GM23338 (cell line): ENCODE measurements around the gene MIB2. TPM values are rescaled to one million over a fixed set of nuclear protein-coding genes. Genes with fewer than 3 reads are reported as not detected.

ENCODE experiments used
- ATAC-seq: fragments of 200-7000 bp; cut with Tn5 transposase; 3 replicates; pipeline ENCODE4 v1.9.1; 2020
- DNase-seq: peaks from one replicate; pipeline ENCODE4 v3.0.0-alpha.2; 2015; ENCODE audit warnings: low spot score
- H2AFZ ChIP-seq: fragments of 200-600 bp; sonication (generic); 2 replicates; pipeline ENCODE4 v1.8.0; 2016; ENCODE audit warnings: antibody characterized with exemption, mild to moderate bottlenecking, moderate library complexity
- H3F3A ChIP-seq: fragments of 200-600 bp; sonication (generic); replicated peaks from 2 replicates; pipeline ENCODE4 v1.8.0; 2017; ENCODE audit warnings: antibody characterized with exemption, mixed run types, low read depth
- H3K27ac ChIP-seq: fragments of 200-600 bp; sonication (generic); 2 replicates; pipeline ENCODE4 v1.6.1; 2016; ENCODE audit warnings: low read depth
- H3K27me3 ChIP-seq: fragments of 200-600 bp; sonication (generic); 2 replicates; pipeline ENCODE4 v1.8.0; 2016; ENCODE audit warnings: mild to moderate bottlenecking, mixed run types, moderate library complexity; ENCODE audit not compliant: insufficient read depth
- H3K36me3 ChIP-seq: fragments of 200-600 bp; sonication (generic); 2 replicates; pipeline ENCODE4 v1.8.0; 2016; ENCODE audit warnings: mild to moderate bottlenecking; ENCODE audit not compliant: insufficient read depth
- H3K4me1 ChIP-seq: fragments of 200-600 bp; sonication (generic); 2 replicates; pipeline ENCODE4 v1.8.0; 2016; ENCODE audit warnings: mild to moderate bottlenecking, moderate library complexity; ENCODE audit not compliant: insufficient read depth
- H3K4me2 ChIP-seq: fragments of 200-600 bp; sonication (generic); 2 replicates; pipeline ENCODE4 v1.7.1; 2017; ENCODE audit warnings: mixed run types
- H3K4me3 ChIP-seq: fragments of 200-600 bp; sonication (generic); 2 replicates; pipeline ENCODE4 v1.6.1; 2016; ENCODE audit warnings: mixed run types
- H3K79me2 ChIP-seq: fragments of 200-600 bp; sonication (generic); replicated peaks from 2 replicates; pipeline ENCODE4 v1.8.0; 2017; ENCODE audit warnings: mild to moderate bottlenecking; ENCODE audit not compliant: insufficient read depth
- H3K9me2 ChIP-seq: fragments of 200-600 bp; sonication (generic); 2 replicates; pipeline ENCODE4 v1.8.0; 2017; ENCODE audit not compliant: insufficient read depth
- H4K20me1 ChIP-seq: fragments of 200-600 bp; sonication (generic); replicated peaks from 2 replicates; pipeline ENCODE4 v1.8.0; 2017; ENCODE audit warnings: mild to moderate bottlenecking; ENCODE audit not compliant: insufficient read depth
- H3K27ac Mint-ChIP-seq: 2 replicates; pipeline ENCODE4 v1.8.0; 2020; ENCODE audit warnings: inconsistent platforms, mild to moderate bottlenecking, moderate library complexity, mixed read lengths
- H3K27me3 Mint-ChIP-seq: 3 replicates; pipeline ENCODE4 v1.8.0; 2022; ENCODE audit warnings: low read depth, mild to moderate bottlenecking, moderate library complexity, mixed read lengths, inconsistent platforms; ENCODE audit not compliant: insufficient read depth, poor library complexity
- H3K36me3 Mint-ChIP-seq: 3 replicates; pipeline ENCODE4 v1.8.0; 2021; ENCODE audit warnings: low read depth, mild to moderate bottlenecking, inconsistent platforms, moderate library complexity, mixed read lengths
- H3K4me1 Mint-ChIP-seq: 3 replicates; pipeline ENCODE4 v1.8.0; 2020; ENCODE audit warnings: mild to moderate bottlenecking, inconsistent platforms, mixed read lengths
- H3K4me3 Mint-ChIP-seq: 3 replicates; pipeline ENCODE4 v1.8.0; 2021; ENCODE audit warnings: moderate library complexity, mild to moderate bottlenecking, inconsistent platforms, mixed read lengths
- H3K9me3 Mint-ChIP-seq: 3 replicates; pipeline ENCODE4 v1.8.0; 2020; ENCODE audit warnings: moderate library complexity, mild to moderate bottlenecking, inconsistent platforms, mixed read lengths
- CREB1 ChIP-seq: fragments of 250-450 bp; sonication (Bioruptor Pico); IDR thresholded peaks from 2 replicates; pipeline ENCODE4 v1.5.0; 2020; ENCODE audit warnings: low read depth, mild to moderate bottlenecking, moderate library complexity
- CTCF ChIP-seq, 2 experiments: fragments of 200-600 bp in 1 of 2; sonication (generic) in 1 of 2; conservative IDR thresholded peaks; 2 replicates each; pipeline versions ENCODE4 v1.5.1 to v1.6.1; 2016 to 2017; ENCODE audit warnings: antibody characterized with exemption in 2 of 2, low read depth in 2 of 2, mild to moderate bottlenecking in 2 of 2, moderate library complexity in 1 of 2
- ETS1 ChIP-seq: IDR thresholded peaks from 2 replicates; pipeline ENCODE4 v1.6.1; 2016; ENCODE audit warnings: antibody characterized with exemption
- EZH2 ChIP-seq: fragments of 200-600 bp; sonication (generic); IDR thresholded peaks from one replicate; pipeline ENCODE4 v1.8.0; 2017; ENCODE audit warnings: antibody characterized with exemption, mild to moderate bottlenecking, low read depth; ENCODE audit not compliant: unreplicated experiment
- NANOG ChIP-seq: IDR thresholded peaks from 2 replicates; pipeline ENCODE4 v1.6.1; 2016; ENCODE audit warnings: antibody characterized with exemption, borderline replicate concordance
- POLR2AphosphoS5 ChIP-seq: IDR thresholded peaks from 2 replicates; pipeline ENCODE4 v1.6.1; 2016; ENCODE audit warnings: antibody characterized with exemption, low read depth
- STAT1 ChIP-seq: IDR thresholded peaks from one replicate; pipeline ENCODE4 v1.6.1; 2016; ENCODE audit warnings: antibody characterized with exemption; ENCODE audit not compliant: unreplicated experiment
- ZNF114 ChIP-seq: fragments of 250-450 bp; sonication (Bioruptor Pico); IDR thresholded peaks from 2 replicates; pipeline ENCODE4 v1.5.0; 2020; ENCODE audit warnings: mild to moderate bottlenecking, moderate library complexity
- ZNF462 ChIP-seq: fragments of 250-450 bp; sonication (Bioruptor Pico); IDR thresholded peaks from 2 replicates; pipeline ENCODE4 v1.5.0; 2020; ENCODE audit warnings: mild to moderate bottlenecking, moderate library complexity
- polyA plus RNA-seq: library from polyadenylated mRNA; unstranded; fragments of >200 nt; fragmentation: Nextera tagmentation; extraction: Ambion mirVana; gene quantifications from 2 replicates; pipeline ENCODE4 v1.2.1, GENCODE V29; 2016
- total RNA-seq: library from RNA; depleted of rRNA; stranded (reverse); fragments of >200 nt; shearing (Covaris generic); gene quantifications from 2 replicates; pipeline ENCODE4 v1.2.3, GENCODE V29; 2014

Gene MIB2
- total and polyA plus RNA-seq, 2 experiments from 2014 or later, result 82.6 to 104 TPM

GRCh38 chr1:1630965-1631781 is 15.9 kb downstream of the MIB2 start:
- Mint-ChIP-seq H3K4me3 (peak overlapping the region; percentile 66), H3K27ac (no peak overlapping the region), H3K36me3 (no peaks in the 10 kb centered on the region; the same call in 2 of the 3 replicates), H3K4me1 (no peaks in the 10 kb centered on the region), H3K27me3 (peaks cover 11% of the 10 kb centered on the region), H3K9me3 (no peaks in the 10 kb centered on the region; the same call in 2 of the 3 replicates)
- H3K4me2 ChIP-seq, result peak overlapping the region; percentile 86
- H3K79me2 ChIP-seq, result no peaks in the 10 kb centered on the region
- ATAC-seq, result peak; percentile 0; the same call in 2 of the 3 replicates
- peak overlapping the region; percentile 54 for H3K4me3 ChIP-seq
- no peak overlapping the region for H2AFZ ChIP-seq
- no peak overlapping the region for H3K27ac ChIP-seq
- peak; percentile 56 for DNase-seq
- H3F3A ChIP-seq, result 0 out of 2 replicates have a peak, but pooled peaks cover 3% of the 10 kb centered on the region
- TF ChIP-seq POLR2AphosphoS5 (no peak), CREB1 (CRISPR knock-in tag) (no peak)
- H3K27me3 ChIP-seq, result peaks cover 19% of the 10 kb centered on the region
- H3K9me2 ChIP-seq, result no peaks in the 10 kb centered on the region
- H3K36me3 ChIP-seq, result no peaks in the 10 kb centered on the region
- no peaks in the 10 kb centered on the region for H4K20me1 ChIP-seq
- no peaks in the 10 kb centered on the region for H3K4me1 ChIP-seq

- Mint-ChIP-seq H3K27me3 (peaks cover 11% of the 10 kb centered on the region), H3K4me1 (no peaks in the 10 kb centered on the region), H3K36me3 (peaks cover 4% of the 10 kb centered on the region; the same call in 1 of the 3 replicates), H3K4me3 (peak within 1 kb of the TSS; percentile 66), H3K9me3 (no peaks in the 10 kb centered on the region; the same call in 2 of the 3 replicates), H3K27ac (no peak within 1 kb of the TSS)
- Histone ChIP-seq H3K4me3 (peak within 1 kb of the TSS; percentile 54), H4K20me1 (no peaks in the 10 kb centered on the region), H3K4me1 (no peaks in the 10 kb centered on the region), H3K79me2 (no peaks in the 10 kb centered on the region), H3K27me3 (peaks cover 19% of the 10 kb centered on the region), H3K36me3 (no peaks in the 10 kb centered on the region), H3K9me2 (no peaks in the 10 kb centered on the region), H2AFZ (peak within 1 kb of the TSS; percentile 7; the same call in 1 of the 2 replicates), H3K4me2 (peak within 1 kb of the TSS; percentile 86), H3K27ac (no peak within 1 kb of the TSS), H3F3A (0 out of 2 replicates have a peak, but pooled peaks cover 2% of the 10 kb centered on the region)
- DNase-seq (peak; percentile 62), ATAC-seq (peak; percentile 2)
- TF ChIP-seq POLR2AphosphoS5 (no peak; the same call in 1 of the 2 replicates), ETS1 (no peak), ZNF114 (CRISPR knock-in tag) (no peak), CTCF (conservative IDR thresholded peaks at IDR 0.05; ENCODE audit: low read depth in 2 of 2) (no peak), EZH2 (no peak), STAT1 (no peak), ZNF462 (CRISPR knock-in tag) (no peak), NANOG (no peak)
Observed at GRCh38 chr1:1631782-1632420, 16.6 kb downstream of the MIB2 start, which contains the start of gene MMP23B. Gene MMP23B (plus strand): TSS chr1:1632173. CDS start chr1:1632219, 46 bp downstream.
